Mammary epithelial cell (primary cell): ENCODE data around the gene NCAM1.

Experiments used
- CTCF ChIP-seq, 2 donors: IDR thresholded peaks in 1 of 2; conservative IDR thresholded peaks in 1 of 2; 2 replicates each; pipeline ENCODE4 v1.5.1; 2011 to 2012; ENCODE audit warnings: inconsistent platforms in 2 of 2, low read length in 2 of 2, mild to moderate bottlenecking in 2 of 2, control low read depth in 1 of 2, low read depth in 1 of 2; ENCODE audit not compliant: insufficient read depth in 1 of 2; ENCODE audit errors: extremely low read depth in 1 of 2
- EZH2 ChIP-seq: IDR thresholded peaks from 2 replicates; pipeline ENCODE4 v1.6.1; 2012; ENCODE audit warnings: low read length, inconsistent platforms, borderline replicate concordance

GRCh38 chr11:112922606-112923005 is 38.6 kb upstream of the NCAM1 start:
- TF ChIP-seq CTCF (conservative IDR thresholded peaks at IDR 0.05 in 1 of 2, IDR thresholded peaks at IDR 0.05 in 1 of 2; ENCODE audit: extremely low read depth in 1 of 2, insufficient read depth in 1 of 2, low read depth in 1 of 2, low read length in 2 of 2) (no peak), EZH2 (no peak)
